ENCODE results near the gene GJA9.

Gene GJA9

GRCh38 chr1:38829368-38829767 lies 52.0 kb downstream of the GJA9 start:
- no peak for DNase-seq

GRCh38 chr1:38827318-38827717 lies 54.1 kb downstream of the GJA9 start:
- no peak for DNase-seq

GRCh38 chr1:38826886-38827285 lies 54.5 kb downstream of the GJA9 start:
- no peak for DNase-seq

- DNase-seq, result no peak
Observed at GRCh38 chr1:38826262-38826661, 55.1 kb downstream of the GJA9 start.
